GM21367 (cell line): Measurements from ENCODE around the gene JAKMIP1.

Experiments used
- ATAC-seq: cut with Tn5 transposase; IDR thresholded peaks from one replicate; pipeline ENCODE4 v1.9.1; 2021; ENCODE audit not compliant: unreplicated experiment

Gene JAKMIP1

DNA sequence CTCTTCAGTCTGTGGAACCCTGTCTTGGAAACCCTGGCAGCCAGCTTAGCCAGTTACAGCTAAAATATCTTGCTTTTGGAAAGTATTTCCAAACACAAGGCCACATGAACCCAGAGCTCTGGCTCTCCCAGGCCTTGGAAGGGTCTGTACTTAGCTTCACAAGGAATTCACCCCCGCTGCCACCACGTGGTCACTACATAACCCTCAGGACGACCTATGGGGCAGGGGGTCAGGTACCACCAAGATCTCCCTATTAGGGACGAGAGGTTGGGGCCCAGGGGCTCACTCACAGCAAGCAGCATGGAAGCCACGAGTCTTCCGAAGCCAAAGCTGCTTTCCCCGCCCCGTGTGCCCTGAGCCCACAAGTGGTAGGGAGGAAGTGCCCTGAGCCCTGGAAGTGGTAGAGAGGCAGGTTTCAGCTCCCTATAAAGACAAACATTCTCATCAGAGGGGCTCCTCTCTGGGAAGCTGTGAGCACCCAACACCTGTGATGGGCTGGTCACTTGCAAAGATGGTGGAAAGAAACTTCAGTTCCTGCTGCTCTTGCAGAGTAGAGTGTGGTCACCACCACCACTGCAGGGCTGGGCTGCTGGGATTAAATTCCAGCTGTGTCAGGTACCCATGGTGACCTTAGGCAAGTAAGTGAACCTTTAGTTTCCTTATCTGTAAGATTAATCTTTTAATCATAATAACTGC is 4.7 kb upstream of the JAKMIP1 start:
- ATAC-seq = no peak

DNA sequence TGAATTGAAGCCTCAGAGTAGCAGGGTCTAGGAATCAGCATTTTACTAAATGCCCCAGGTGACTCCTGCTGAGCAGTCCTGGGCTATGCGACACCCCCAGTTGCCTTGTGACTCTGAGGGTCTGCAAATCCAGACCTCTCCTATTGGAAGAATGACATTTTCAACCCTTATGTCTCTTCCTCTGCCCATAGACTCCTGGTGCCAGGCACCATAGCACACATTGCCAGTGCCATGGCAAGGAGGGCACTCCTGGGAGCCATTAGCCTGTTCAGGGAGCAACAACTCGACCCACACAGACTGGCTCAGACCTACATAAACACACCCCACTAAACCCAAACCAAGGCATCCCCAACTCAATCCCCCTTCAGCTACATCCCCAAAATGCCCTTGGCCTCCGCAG is 3.7 kb upstream of the JAKMIP1 start:
- no peak for ATAC-seq

DNA sequence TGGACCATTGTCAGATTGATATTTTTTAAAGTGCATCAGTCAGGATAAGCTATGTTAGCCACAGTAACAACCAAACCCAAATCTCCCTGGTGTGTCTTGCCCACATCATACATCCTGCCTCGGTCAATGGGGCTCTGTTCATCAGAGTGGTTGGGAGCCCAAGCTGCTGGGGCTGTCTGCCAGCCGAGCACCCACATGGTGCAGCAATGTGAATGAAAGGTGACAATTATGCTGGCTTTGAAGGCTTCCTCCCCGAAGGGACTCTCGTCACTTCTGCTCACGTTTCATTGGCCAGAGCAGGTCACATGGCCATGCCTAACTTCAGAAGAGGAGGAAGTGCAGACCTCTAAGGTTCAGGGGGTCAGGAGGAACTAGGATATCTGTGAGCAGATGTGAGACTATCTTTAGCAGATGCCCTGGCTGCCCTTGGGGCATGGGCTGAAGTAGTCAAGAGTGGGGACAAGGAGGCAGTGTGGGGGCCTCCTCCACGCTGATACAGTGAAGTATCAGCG is 1.3 kb upstream of the JAKMIP1 start:
- no peak for ATAC-seq

GRCh38 chr4:6200922-6201362 is 593 bp upstream of the JAKMIP1 start:
- ATAC-seq = no peak

GRCh38 chr4:6199422-6199921 is 877 bp downstream of the JAKMIP1 start:
- no peak for ATAC-seq

GRCh38 chr4:6198768-6199421 is 1.5 kb downstream of the JAKMIP1 start:
- no peak for ATAC-seq

GRCh38 chr4:6198278-6198677 is 2.1 kb downstream of the JAKMIP1 start:
- no peak for ATAC-seq

DNA sequence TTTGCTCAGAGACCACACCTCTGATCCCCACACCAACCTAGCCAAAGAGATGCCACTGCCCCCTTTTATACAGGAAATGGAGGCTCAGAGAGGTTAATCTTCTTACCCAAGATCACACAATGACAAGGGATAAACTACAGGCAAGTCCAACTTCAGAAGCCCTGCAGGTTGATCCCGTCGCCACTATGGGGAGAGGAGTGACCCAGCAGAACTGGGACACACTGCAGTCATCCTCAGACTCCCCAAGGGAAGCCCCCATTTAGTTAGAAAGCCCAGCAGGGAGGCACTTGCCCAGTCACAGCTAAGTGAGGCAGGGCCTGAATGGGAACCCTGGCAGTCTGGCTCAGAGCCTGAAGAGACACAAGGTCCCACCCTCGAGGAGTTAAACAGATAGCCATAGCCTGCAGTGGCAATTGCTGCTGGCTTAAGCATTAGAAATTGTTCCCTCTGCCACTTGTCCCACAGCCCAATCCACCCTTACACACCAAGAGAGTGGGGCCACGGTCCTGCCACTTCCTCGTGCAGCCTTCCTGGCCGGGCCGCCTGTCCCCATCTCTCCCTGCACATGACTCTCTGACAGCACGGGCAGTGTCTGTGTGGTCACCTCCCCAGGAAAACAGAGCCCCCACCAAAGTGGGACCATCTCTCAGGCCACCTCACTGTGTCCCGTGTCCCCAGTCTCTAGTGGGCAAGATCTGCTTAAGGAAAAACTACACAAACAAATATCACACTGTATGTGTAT is 2.7 kb downstream of the JAKMIP1 start:
- ATAC-seq = no peak

GRCh38 chr4:6196871-6197270 is 3.5 kb downstream of the JAKMIP1 start:
- ATAC-seq = no peak

DNA sequence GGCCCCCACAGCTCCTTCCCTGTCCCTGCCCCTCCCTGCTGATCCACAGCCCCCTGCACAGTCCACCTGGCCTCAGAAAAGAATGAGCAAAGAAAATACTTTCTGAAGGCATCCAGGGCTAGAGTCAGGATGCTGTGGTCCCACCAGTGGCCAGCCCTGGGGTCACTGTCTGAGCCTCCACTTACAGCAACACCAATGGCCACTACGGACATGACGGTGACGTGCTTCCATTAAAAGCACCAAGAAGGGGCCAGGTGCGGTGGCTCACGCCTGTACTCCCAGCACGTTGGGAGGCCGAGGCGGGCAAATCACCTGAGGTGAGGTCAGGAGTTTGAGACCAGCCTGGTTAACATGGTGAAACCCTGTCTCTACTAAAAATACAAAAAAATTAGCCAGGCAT is 4.0 kb downstream of the JAKMIP1 start:
- ATAC-seq = no peak

DNA sequence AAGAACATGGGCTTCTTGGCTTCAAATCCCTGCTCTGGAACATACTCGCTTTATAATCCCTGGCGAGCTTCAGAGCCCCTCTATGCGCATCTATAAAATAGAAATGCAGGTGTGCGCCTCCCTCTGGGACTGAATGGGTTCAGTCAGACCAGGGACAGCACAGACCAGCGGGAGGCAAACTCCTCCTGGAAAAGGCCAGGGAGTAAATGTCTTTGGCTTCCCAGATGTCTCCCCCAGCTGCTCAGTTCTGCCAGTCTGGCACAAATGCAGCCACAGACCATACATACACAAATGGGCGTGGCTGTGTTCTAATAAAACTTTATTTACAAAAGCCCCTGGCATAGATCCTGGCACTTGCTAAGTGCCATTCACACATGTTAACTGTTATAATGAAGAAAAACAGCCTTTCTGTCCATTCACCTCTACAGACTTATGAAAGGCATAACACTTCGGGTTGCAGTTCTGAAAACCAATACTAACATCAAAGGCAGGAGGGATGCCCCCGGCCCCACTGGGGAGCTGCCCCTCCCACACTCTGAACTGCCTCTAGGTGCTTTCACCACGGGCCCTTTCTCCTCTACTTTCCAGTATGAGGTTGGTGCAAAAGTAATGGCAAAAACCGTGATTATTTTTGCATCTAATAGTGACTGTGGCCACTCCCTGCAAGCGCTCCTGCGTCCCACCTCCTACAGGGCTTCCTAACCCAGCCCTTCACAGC is 4.6 kb downstream of the JAKMIP1 start:
- ATAC-seq = no peak

DNA sequence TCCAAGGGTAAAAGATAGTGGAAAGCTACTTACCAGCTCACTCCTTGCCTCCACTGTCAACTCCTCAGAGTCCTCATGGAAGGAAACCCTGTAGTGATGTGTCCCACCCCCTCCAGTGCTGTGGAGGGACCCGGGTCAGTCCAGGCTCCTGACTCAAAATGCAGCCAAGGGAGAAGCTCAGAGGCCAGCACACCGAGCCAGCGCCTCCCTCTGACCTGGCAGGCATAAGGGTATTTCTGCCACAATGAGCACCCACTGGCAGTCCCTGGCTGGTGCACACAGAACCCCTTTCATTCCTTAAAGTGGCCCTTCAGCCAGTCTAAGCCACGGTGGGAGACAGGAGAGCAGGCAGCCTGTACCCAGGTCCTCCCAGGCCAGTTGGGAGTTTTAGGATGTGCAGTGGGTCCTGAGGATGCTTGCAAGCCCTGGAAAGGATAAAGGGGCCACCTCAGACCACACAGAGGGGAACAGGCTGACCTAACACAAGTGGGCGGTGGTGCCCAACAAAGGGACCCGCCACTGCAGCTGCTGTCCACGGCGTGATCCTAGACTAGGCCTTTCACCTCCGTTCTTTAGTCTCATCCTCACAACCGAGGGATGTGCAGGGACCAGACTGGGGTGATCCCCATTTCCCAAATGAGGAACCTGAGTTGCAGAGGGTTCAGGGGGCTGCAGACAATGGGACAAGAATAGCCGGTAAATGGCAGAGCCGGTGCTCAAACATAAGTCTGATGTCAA is 5.7 kb downstream of the JAKMIP1 start:
- no peak for ATAC-seq

GRCh38 chr4:6193399-6193798 is 7.0 kb downstream of the JAKMIP1 start:
- no peak for ATAC-seq

GRCh38 chr4:6192245-6192644 is 8.1 kb downstream of the JAKMIP1 start:
- ATAC-seq = no peak

DNA sequence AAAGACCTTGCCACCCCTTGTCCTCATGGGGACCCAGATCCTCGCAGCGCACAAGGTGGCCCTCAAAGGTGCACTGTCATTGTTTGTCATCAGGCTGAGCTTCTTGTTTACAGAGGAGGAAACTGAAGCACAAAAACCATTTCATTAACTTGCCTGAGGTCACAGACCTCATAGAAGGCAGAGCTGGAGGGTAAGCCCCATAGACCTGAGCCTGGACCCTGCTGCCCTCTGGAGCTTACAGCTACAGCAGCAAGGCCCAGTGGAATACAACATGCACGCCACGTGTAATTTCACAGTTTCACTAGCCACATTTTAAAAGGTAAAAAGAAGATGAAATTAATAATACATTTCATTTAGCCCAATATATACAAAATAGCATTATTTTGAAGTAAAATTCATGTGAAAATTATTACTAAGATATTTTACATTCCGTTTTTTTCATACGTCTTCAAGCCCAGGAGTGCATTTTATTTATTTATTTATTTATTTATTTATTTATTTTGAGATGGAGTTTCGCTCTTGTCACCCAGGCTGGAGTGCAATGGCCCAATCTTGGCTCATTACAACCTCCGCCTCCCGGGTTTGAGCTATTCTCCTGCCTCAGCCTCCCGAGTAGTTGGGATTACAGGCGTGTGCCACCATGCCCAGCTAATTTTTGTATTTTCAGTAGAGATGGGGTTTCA is 8.8 kb downstream of the JAKMIP1 start:
- no peak for ATAC-seq

GRCh38 chr4:6190486-6190885 is 9.9 kb downstream of the JAKMIP1 start:
- no peak for ATAC-seq

DNA sequence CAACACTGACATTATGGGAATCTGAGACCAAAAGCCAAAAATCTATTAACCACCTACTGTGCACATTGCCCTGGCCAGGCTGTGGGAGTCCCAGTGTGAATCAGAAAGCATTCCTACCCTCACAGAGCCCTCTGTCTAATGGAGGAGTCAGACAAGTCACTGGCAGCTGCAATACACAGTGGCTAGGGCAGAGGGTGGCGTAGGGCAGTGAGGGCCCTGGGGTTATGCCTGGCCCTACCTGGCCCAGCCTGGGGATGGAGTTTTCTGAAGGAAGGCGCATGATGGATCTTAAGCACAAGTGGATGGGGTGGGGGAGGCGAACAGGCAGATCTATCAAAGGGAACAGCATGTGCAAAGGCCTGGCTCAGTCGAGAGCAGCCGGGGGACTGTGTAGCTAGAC is 10.8 kb downstream of the JAKMIP1 start:
- no peak for ATAC-seq

GRCh38 chr4:6188687-6189305 is 11.6 kb downstream of the JAKMIP1 start:
- no peak for ATAC-seq

GRCh38 chr4:6184169-6184568 is 16.2 kb downstream of the JAKMIP1 start:
- ATAC-seq = no peak
